HepG2 (cell line): Measurements from ENCODE around the gene ST6GALNAC3. TPM values are rescaled to one million over a fixed set of nuclear protein-coding genes. Genes with fewer than 3 reads are reported as not detected.

Source experiments
- ATAC-seq: fragments of 200-7000 bp; cut with Tn5 transposase; 3 replicates; pipeline ENCODE4 v1.9.1; 2020; ENCODE audit warnings: mild to moderate bottlenecking, moderate library complexity
- BruUV-seq: library from RNA; stranded (reverse); fragments of 400-500 nt; replicated peaks from 2 replicates; lab custom pipeline; 2021; lab: Mats Ljungman, UMichigan
- CTCF ChIA-PET: fragments of 300-600 bp; formaldehyde crosslinking; extraction: SDS; loops from one replicate; lab custom pipeline; 2021; ENCODE audit warnings: low total read pairs, inconsistent platforms, low intra/inter-chr PET ratio; lab: Yijun Ruan, JAX
- POLR2A ChIA-PET: fragments of 350-600 bp; sonication (Branson Sonifier 250); formaldehyde crosslinking; loops from one replicate; lab custom pipeline; 2020; ENCODE audit warnings: antibody characterized with exemption, inconsistent platforms; lab: Yijun Ruan, JAX
- DNase-seq: peaks from one replicate; pipeline ENCODE4 v3.0.0-alpha.2; 2015; ENCODE audit warnings: low spot score
- FAIRE-seq: peaks from 3 replicates; lab custom pipeline; 2011; peaks lifted over from hg19 to GRCh38; lab: Jason Lieb, UNC
- H2AFZ ChIP-seq: one replicate; pipeline ENCODE4 v1.6.1; 2011; ENCODE audit warnings: low read length, inconsistent platforms
- H3K27ac ChIP-seq: fragments of 300-600 bp; 3 replicates; pipeline ENCODE4 v1.8.0; 2011; ENCODE audit warnings: mixed run types, mild to moderate bottlenecking, mixed read lengths, low read length, inconsistent platforms; ENCODE audit not compliant: insufficient read depth; ENCODE audit errors: extremely low read length
- H3K27me3 ChIP-seq, 2 experiments: fragments of 200-600 bp in 1 of 2; 2 replicates in 1 of 2; 3 replicates in 1 of 2; pipeline versions ENCODE4 v1.6.0 to v1.8.0; 2011; ENCODE audit warnings: low read length in 2 of 2, mild to moderate bottlenecking in 2 of 2, moderate library complexity in 2 of 2, inconsistent platforms in 1 of 2; ENCODE audit not compliant: insufficient read depth in 2 of 2, control insufficient read depth in 1 of 2
- H3K36me3 ChIP-seq, 2 experiments: fragments of 200-600 bp in 1 of 2; replicated peaks in 1 of 2; 2 replicates in 1 of 2; 3 replicates in 1 of 2; pipeline versions ENCODE4 v1.5.1 to v1.8.0; 2011; ENCODE audit warnings: low read length in 2 of 2, inconsistent platforms in 1 of 2; ENCODE audit not compliant: insufficient read depth in 2 of 2, control insufficient read depth in 1 of 2
- H3K4me1 ChIP-seq: 2 replicates; pipeline ENCODE4 v1.5.1; 2012; ENCODE audit warnings: low read length, inconsistent platforms; ENCODE audit not compliant: insufficient read depth
- H3K4me2 ChIP-seq: 2 replicates; pipeline ENCODE4 v1.6.0; 2011; ENCODE audit warnings: low read depth, low read length, inconsistent platforms
- H3K4me3 ChIP-seq, 3 experiments: fragments of 200-600 bp in 1 of 3; sonication (generic), shearing (Covaris generic) in 1 of 3; replicated peaks in 1 of 3; 2 replicates each; pipeline ENCODE4 v1.5.1; 2011 to 2016; ENCODE audit warnings: low read length in 3 of 3, inconsistent platforms in 2 of 3, low read depth in 2 of 3, mild to moderate bottlenecking in 2 of 3, control low read depth in 1 of 3, mixed read lengths in 1 of 3; ENCODE audit not compliant: insufficient read depth in 1 of 3
- H3K79me2 ChIP-seq: one replicate; pipeline ENCODE4 v1.6.1; 2011; ENCODE audit warnings: low read length, inconsistent platforms; ENCODE audit not compliant: insufficient read depth
- H3K9ac ChIP-seq: 2 replicates; pipeline ENCODE4 v1.6.0; 2011; ENCODE audit warnings: mild to moderate bottlenecking, low read depth, low read length, inconsistent platforms; ENCODE audit not compliant: insufficient read depth
- H3K9me3 ChIP-seq: 2 replicates; pipeline ENCODE4 v1.5.1; 2012; ENCODE audit warnings: mild to moderate bottlenecking, low read length
- H4K20me1 ChIP-seq: 2 replicates; pipeline ENCODE4 v1.6.0; 2011; ENCODE audit warnings: inconsistent platforms, mild to moderate bottlenecking, low read length, moderate library complexity; ENCODE audit not compliant: insufficient read depth
- CAMTA2 ChIP-seq: sonication (generic); formaldehyde crosslinking; IDR thresholded peaks from 2 replicates; pipeline ENCODE4 v1.4.0; 2020; ENCODE audit warnings: mild to moderate bottlenecking, missing genetic modification reagents, borderline replicate concordance
- DNMT1 ChIP-seq: sonication (generic); formaldehyde crosslinking; IDR thresholded peaks from 2 replicates; pipeline ENCODE4 v1.5.1; 2020; ENCODE audit warnings: mild to moderate bottlenecking, missing genetic modification reagents
- EEA1 ChIP-seq: sonication (generic); formaldehyde crosslinking; IDR thresholded peaks from 2 replicates; pipeline ENCODE4 v1.5.1; 2020; ENCODE audit warnings: mild to moderate bottlenecking, missing genetic modification reagents, borderline replicate concordance
- TRIM24 ChIP-seq: sonication (generic); formaldehyde crosslinking; IDR thresholded peaks from 2 replicates; pipeline ENCODE4 v1.8.0; 2022; ENCODE audit warnings: mild to moderate bottlenecking, missing genetic modification reagents
- ZNF18 ChIP-seq: sonication (generic); formaldehyde crosslinking; IDR thresholded peaks from 2 replicates; pipeline ENCODE4 v1.8.0; 2022; ENCODE audit warnings: mild to moderate bottlenecking, missing genetic modification reagents; ENCODE audit not compliant: insufficient replicate concordance
- ZNF276 ChIP-seq: sonication (generic); formaldehyde crosslinking; IDR thresholded peaks from 2 replicates; pipeline ENCODE4 v1.4.0; 2020; ENCODE audit warnings: mild to moderate bottlenecking, low read depth, missing genetic modification reagents
- ZNF446 ChIP-seq: sonication (generic); formaldehyde crosslinking; IDR thresholded peaks from 2 replicates; pipeline ENCODE4 v1.5.0; 2020; ENCODE audit warnings: mild to moderate bottlenecking, missing genetic modification reagents
- ZNF569 ChIP-seq: sonication (generic); formaldehyde crosslinking; IDR thresholded peaks from 2 replicates; pipeline ENCODE4 v1.5.0; 2020; ENCODE audit warnings: mild to moderate bottlenecking, missing genetic modification reagents, moderate library complexity, borderline replicate concordance
- ZNF644 ChIP-seq: IDR thresholded peaks from 2 replicates; pipeline ENCODE4 v1.6.1; 2016; ENCODE audit warnings: low read depth
- ZNF792 ChIP-seq: IDR thresholded peaks from 2 replicates; pipeline ENCODE4 v1.6.1; 2016
- WGBS: methylation state at CpG from one replicate; pipeline ENCODE4 v1.1.6; 2017; ENCODE audit warnings: low lambda C conversion rate; 5-methylcytosine and 5-hydroxymethylcytosine counted together
- in situ Hi-C: cut with HindIII; loops from 2 replicates; pipeline ENCODE4 v1.10.0; 2017; ENCODE audit warnings: low pct_unique_long_range_greater_than_20kb; ENCODE audit not compliant: extremely low pct_ligation_motif_present
- intact Hi-C: fragments of 100-400 bp; cut with micrococcal nuclease; formaldehyde crosslinking; loops from one replicate; pipeline ENCODE4 v1.10.0; 2022; ENCODE audit not compliant: unreplicated experiment
- polyA plus RNA-seq, 8 experiments: library from polyadenylated mRNA; depleted of rRNA in 3 of 8; stranded (reverse) in 7 of 8; unstranded in 1 of 8; fragments of >200 nt; fragmentation: Illumina TruSeq in 4 of 8; extraction: Trizol in 4 of 8; gene quantifications; 2 replicates each; pipeline versions ENCODE4 v1.2.1 to v1.2.3, GENCODE V29; 2011 to 2016; ENCODE audit warnings: low read depth in 4 of 8, missing spikeins in 1 of 8, mixed read lengths in 1 of 8; ENCODE audit not compliant: insufficient read depth in 1 of 8
- total RNA-seq, 5 experiments: library from RNA; depleted of rRNA; stranded (reverse); fragments of >200 nt; fragmentation: Illumina TruSeq; extraction: Trizol; gene quantifications; 2 replicates each; pipeline ENCODE4 v1.2.3, GENCODE V29; 2016; ENCODE audit warnings: low read depth in 1 of 5
- TF ChIP-seq, protein P1 (sequence below): sonication (generic); formaldehyde crosslinking; IDR thresholded peaks from 2 replicates; pipeline ENCODE4 v1.5.0; 2020; ENCODE audit warnings: mild to moderate bottlenecking, missing genetic modification reagents
- TF ChIP-seq, protein P2 (sequence below): sonication (generic); formaldehyde crosslinking; IDR thresholded peaks from 2 replicates; pipeline ENCODE4 v1.4.0; 2020; ENCODE audit warnings: missing genetic modification reagents, mild to moderate bottlenecking, borderline replicate concordance

The ST6GALNAC3 gene
- total and polyA plus RNA-seq, 2 of the 13 experiments (the other 11 are each of a cell fraction or from before 2014, with no cell fraction given) = not detected

GRCh38 chr1:76317299-76317900 lies 242.9 kb downstream of the ST6GALNAC3 start:
- H4K20me1 ChIP-seq = no peaks in the 10 kb centered on the region
- no peaks in the 10 kb centered on the region for H3K9me3 ChIP-seq
- FAIRE-seq = no peak
- no peak overlapping the region for H3K9ac ChIP-seq
- no peak overlapping the region for H2AFZ ChIP-seq
- no peaks in the 10 kb centered on the region for H3K27me3 ChIP-seq
- no peak for TF ChIP-seq ZNF446 (CRISPR knock-in tag)
- TF ChIP-seq CAMTA2 (CRISPR knock-in tag) = no peak
- no peak for TF ChIP-seq ZNF18 (CRISPR knock-in tag)
- TF ChIP-seq TRIM24 = no peak
- no peak for TF ChIP-seq EEA1 (CRISPR knock-in tag)
- TF ChIP-seq ZNF276 (CRISPR knock-in tag) = no peak
- TF ChIP-seq, protein P1, sequence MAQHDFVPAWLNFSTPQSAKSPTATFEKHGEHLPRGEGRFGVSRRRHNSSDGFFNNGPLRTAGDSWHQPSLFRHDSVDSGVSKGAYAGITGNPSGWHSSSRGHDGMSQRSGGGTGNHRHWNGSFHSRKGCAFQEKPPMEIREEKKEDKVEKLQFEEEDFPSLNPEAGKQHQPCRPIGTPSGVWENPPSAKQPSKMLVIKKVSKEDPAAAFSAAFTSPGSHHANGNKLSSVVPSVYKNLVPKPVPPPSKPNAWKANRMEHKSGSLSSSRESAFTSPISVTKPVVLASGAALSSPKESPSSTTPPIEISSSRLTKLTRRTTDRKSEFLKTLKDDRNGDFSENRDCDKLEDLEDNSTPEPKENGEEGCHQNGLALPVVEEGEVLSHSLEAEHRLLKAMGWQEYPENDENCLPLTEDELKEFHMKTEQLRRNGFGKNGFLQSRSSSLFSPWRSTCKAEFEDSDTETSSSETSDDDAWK (CRISPR knock-in tag) = no peak
- no peak for TF ChIP-seq ZNF792 (CRISPR knock-in tag)
- TF ChIP-seq, protein P2, sequence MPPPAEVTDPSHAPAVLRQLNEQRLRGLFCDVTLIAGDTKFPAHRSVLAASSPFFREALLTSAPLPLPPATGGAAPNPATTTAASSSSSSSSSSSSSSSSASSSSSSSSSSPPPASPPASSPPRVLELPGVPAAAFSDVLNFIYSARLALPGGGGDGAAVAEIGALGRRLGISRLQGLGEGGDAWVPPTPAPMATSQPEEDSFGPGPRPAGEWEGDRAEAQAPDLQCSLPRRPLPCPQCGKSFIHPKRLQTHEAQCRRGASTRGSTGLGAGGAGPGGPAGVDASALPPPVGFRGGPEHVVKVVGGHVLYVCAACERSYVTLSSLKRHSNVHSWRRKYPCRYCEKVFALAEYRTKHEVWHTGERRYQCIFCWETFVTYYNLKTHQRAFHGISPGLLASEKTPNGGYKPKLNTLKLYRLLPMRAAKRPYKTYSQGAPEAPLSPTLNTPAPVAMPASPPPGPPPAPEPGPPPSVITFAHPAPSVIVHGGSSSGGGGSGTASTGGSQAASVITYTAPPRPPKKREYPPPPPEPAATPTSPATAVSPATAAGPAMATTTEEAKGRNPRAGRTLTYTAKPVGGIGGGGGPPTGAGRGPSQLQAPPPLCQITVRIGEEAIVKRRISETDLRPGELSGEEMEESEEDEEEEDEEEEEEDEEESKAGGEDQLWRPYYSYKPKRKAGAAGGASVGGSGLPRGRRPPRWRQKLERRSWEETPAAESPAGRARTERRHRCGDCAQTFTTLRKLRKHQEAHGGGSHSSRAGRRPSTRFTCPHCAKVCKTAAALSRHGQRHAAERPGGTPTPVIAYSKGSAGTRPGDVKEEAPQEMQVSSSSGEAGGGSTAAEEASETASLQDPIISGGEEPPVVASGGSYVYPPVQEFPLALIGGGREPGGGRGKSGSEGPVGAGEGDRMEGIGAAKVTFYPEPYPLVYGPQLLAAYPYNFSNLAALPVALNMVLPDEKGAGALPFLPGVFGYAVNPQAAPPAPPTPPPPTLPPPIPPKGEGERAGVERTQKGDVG = no peak
- TF ChIP-seq ZNF644 = no peak
- no peak for TF ChIP-seq ZNF569 (CRISPR knock-in tag)
- no peak for TF ChIP-seq DNMT1 (CRISPR knock-in tag)
- TF ChIP-seq, all 625 proteins: peak for 0
- Histone ChIP-seq H3K27ac (no peak overlapping the region), H3K4me2 (no peak overlapping the region), H3K36me3 (no peaks in the 10 kb centered on the region), H3K79me2 (no peaks in the 10 kb centered on the region), H3K4me3 (no peak overlapping the region), H3K4me1 (no peaks in the 10 kb centered on the region)
- POLR2A ChIA-PET = no interaction called here
- BruUV-seq = no TSS peak
- in situ Hi-C loops (no loop called here), intact Hi-C loops (no loop called here)
- no peak for DNase-seq
- WGBS = 2% methylated on average over 2 of the region's 2 CpGs
- ATAC-seq = no peak
- CTCF ChIA-PET = no interaction called here
